Measurements from ENCODE around the gene APOL4.

The APOL4 gene

GRCh38 chr22:36199001-36199551 lies 2.5 kb downstream of the APOL4 start:
- Histone ChIP-seq H3K9ac (ENCODE audit: low read length) (no peak overlapping the region), H3K4me3 (ENCODE audit: low read depth, low read length, poor library complexity, severe bottlenecking) (no peak overlapping the region), H3F3A (ENCODE audit: insufficient read depth, low read length) (no peaks in the 10 kb centered on the region), H4K20me1 (ENCODE audit: insufficient read depth, low read length) (no peaks in the 10 kb centered on the region), H2AFZ (ENCODE audit: low read length) (no peak overlapping the region), H3K27ac (ENCODE audit: low read depth, low read length, poor library complexity, severe bottlenecking) (no peak overlapping the region), H3K4me1 (ENCODE audit: insufficient read depth, low read length, severe bottlenecking) (peaks cover 28% of the 10 kb centered on the region), H3K9me2 (ENCODE audit: low read depth, low read length) (no peaks in the 10 kb centered on the region), H3K36me3 (ENCODE audit: insufficient read depth, low read length) (no peaks in the 10 kb centered on the region), H3K4me2 (ENCODE audit: low read length) (no peak overlapping the region), H3K9me3 (ENCODE audit: low read length) (no peaks in the 10 kb centered on the region), H3K27me3 (ENCODE audit: insufficient read depth, low read length) (no peaks in the 10 kb centered on the region), H3K79me2 (ENCODE audit: insufficient read depth, low read length) (no peaks in the 10 kb centered on the region)
- TF ChIP-seq EZH2 (IDR thresholded peaks at IDR 0.05; ENCODE audit: borderline replicate concordance, low read length) (no peak), CTCF (IDR thresholded peaks at IDR 0.05; ENCODE audit: low read length) (no peak)

- H3K4me1 ChIP-seq (ENCODE audit: insufficient read depth, low read length, severe bottlenecking), result peaks cover 28% of the 10 kb centered on the region
- no peaks in the 10 kb centered on the region for H3K9me2 ChIP-seq (ENCODE audit: low read depth, low read length)
- H3K27ac ChIP-seq (ENCODE audit: low read depth, low read length, poor library complexity, severe bottlenecking), result no peak overlapping the region
- H3F3A ChIP-seq (ENCODE audit: insufficient read depth, low read length), result no peaks in the 10 kb centered on the region
- TF ChIP-seq EZH2 (IDR thresholded peaks at IDR 0.05; ENCODE audit: borderline replicate concordance, low read length), result no peak
- no peak for TF ChIP-seq CTCF (IDR thresholded peaks at IDR 0.05; ENCODE audit: low read length)
- H3K27me3 ChIP-seq (ENCODE audit: insufficient read depth, low read length), result no peaks in the 10 kb centered on the region
- no peaks in the 10 kb centered on the region for H3K36me3 ChIP-seq (ENCODE audit: insufficient read depth, low read length)
- H3K4me2 ChIP-seq (ENCODE audit: low read length), result no peak overlapping the region
- no peak overlapping the region for H2AFZ ChIP-seq (ENCODE audit: low read length)
- no peak overlapping the region for H3K4me3 ChIP-seq (ENCODE audit: low read depth, low read length, poor library complexity, severe bottlenecking)
- H4K20me1 ChIP-seq (ENCODE audit: insufficient read depth, low read length), result no peaks in the 10 kb centered on the region
- H3K79me2 ChIP-seq (ENCODE audit: insufficient read depth, low read length), result no peaks in the 10 kb centered on the region
- H3K9me3 ChIP-seq (ENCODE audit: low read length), result no peaks in the 10 kb centered on the region
- no peak overlapping the region for H3K9ac ChIP-seq (ENCODE audit: low read length)
Measured at GRCh38 chr22:36198536-36198935, 3.1 kb downstream of the APOL4 start.

GRCh38 chr22:36197514-36198146 lies 4.0 kb downstream of the APOL4 start:
- no peak overlapping the region for H3K27ac ChIP-seq (ENCODE audit: low read depth, low read length, poor library complexity, severe bottlenecking)
- no peaks in the 10 kb centered on the region for H3K79me2 ChIP-seq (ENCODE audit: insufficient read depth, low read length)
- H3K4me1 ChIP-seq (ENCODE audit: insufficient read depth, low read length, severe bottlenecking), result peaks cover 28% of the 10 kb centered on the region
- H3K4me3 ChIP-seq (ENCODE audit: low read depth, low read length, poor library complexity, severe bottlenecking), result no peak overlapping the region
- TF ChIP-seq EZH2 (IDR thresholded peaks at IDR 0.05; ENCODE audit: borderline replicate concordance, low read length), result no peak
- TF ChIP-seq CTCF (IDR thresholded peaks at IDR 0.05; ENCODE audit: low read length), result no peak
- no peaks in the 10 kb centered on the region for H3K9me2 ChIP-seq (ENCODE audit: low read depth, low read length)
- H3K9me3 ChIP-seq (ENCODE audit: low read length), result no peaks in the 10 kb centered on the region
- H4K20me1 ChIP-seq (ENCODE audit: insufficient read depth, low read length), result no peaks in the 10 kb centered on the region
- no peak overlapping the region; the same call in 1 of the 2 replicates for H3K4me2 ChIP-seq (ENCODE audit: low read length)
- no peaks in the 10 kb centered on the region for H3K27me3 ChIP-seq (ENCODE audit: insufficient read depth, low read length)
- H2AFZ ChIP-seq (ENCODE audit: low read length), result no peak overlapping the region
- H3K9ac ChIP-seq (ENCODE audit: low read length), result no peak overlapping the region; the same call in 1 of the 2 replicates
- H3F3A ChIP-seq (ENCODE audit: insufficient read depth, low read length), result no peaks in the 10 kb centered on the region
- H3K36me3 ChIP-seq (ENCODE audit: insufficient read depth, low read length), result no peaks in the 10 kb centered on the region

Measured in OCI-LY1 (cell line).